H54 (cell line): Measurements from ENCODE around the gene RDH11.

Source experiments
- DNase-seq: peaks from one replicate; pipeline ENCODE4 v3.0.0; 2011; ENCODE audit warnings: low spot score, mixed read lengths; ENCODE audit not compliant: insufficient read length
- FAIRE-seq: peaks from 3 replicates; lab custom pipeline; 2011; peaks lifted over from hg19 to GRCh38; lab: Jason Lieb, UNC
- POLR2A ChIP-seq: IDR thresholded peaks from 2 replicates; pipeline ENCODE4 v1.6.1; 2011; ENCODE audit warnings: low read depth, mild to moderate bottlenecking, low read length

RDH11 gene

DNA sequence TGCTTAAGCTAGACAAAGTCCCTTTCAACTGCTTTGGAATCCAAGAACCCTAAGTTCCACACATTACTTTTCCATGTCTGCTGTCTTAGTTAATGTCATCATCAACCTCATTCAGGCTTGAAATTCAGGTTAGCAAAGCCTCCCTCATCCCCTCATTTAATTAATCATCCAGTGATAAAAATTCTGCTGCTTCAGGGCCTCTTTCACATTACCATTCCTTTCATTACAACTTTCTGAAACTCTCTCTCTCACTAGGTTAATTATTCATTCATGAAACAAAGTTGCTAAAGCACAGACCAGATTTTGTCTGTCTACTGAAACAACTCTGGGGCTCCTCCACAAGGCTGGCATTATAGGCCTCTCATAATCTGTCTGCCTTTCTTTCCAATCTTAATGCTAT is 11.7 kb downstream of the RDH11 start:
- FAIRE-seq (no peak), DNase-seq (no peak)
- no peak for TF ChIP-seq POLR2A

DNA sequence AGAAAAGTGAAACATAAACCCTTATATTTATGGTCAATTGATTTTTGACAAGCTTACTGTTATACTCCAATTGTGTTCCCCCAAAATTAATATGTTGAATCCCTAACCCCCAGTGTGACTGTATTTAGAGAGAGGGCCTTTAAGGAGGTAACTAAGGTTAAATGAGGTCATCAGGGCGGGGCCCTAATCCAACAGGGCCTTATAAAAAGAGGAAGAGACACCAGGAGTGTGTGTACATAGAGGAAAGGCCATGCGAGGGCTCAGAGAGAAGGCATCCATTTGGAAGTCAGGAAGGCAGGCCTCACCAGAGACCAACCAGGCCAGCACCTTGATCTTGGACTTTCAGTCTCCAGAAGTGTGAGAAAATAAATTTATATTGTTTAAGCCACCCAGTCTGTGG is 14.6 kb downstream of the RDH11 start:
- DNase-seq: no peak
- TF ChIP-seq POLR2A: no peak
- FAIRE-seq: no peak

DNA sequence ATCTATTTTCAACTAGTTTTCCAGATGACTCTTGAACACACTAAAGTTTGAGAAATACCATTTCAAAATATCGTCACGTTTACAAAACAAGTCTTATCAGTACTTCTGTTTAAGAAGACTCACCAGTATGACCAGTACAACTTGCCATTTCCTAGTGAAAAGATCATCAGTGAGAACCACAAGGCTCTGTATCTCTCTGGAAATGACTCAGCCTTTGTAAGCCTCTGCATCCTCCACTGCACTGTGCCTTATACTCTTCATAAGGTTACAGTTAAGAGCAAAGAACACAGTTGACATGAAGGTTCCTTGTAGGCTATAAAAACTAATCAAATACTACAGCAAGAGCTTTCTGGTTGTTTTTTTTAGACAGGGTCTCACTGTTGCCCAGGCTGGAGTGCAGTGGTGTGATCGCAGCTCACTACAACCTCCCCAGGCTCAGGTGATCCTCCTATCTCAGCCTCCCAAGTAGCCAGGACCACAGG is 15.4 kb downstream of the RDH11 start:
- FAIRE-seq: peak; percentile 92
- TF ChIP-seq POLR2A: no peak
- DNase-seq: peak; percentile 44

DNA sequence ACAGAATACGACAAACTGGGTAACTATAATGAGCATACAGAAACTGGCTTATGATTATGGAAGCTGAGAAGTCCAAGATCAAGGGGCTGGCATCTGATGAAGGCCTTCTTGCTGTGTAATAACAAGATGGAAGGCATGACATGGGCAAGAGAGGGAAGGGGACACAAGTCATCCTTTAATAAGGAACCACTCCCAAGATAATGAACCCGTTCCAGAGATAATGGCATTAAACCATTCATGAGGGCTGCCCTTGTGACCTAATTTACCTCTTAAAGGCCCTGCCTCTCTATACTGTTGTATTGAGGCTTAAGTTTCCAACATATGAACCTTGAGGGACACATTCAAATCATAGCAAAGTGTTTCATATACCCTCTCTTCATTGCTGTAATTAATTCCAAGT is 16.6 kb downstream of the RDH11 start:
- no peak for DNase-seq
- FAIRE-seq: no peak
- no peak for TF ChIP-seq POLR2A

DNA sequence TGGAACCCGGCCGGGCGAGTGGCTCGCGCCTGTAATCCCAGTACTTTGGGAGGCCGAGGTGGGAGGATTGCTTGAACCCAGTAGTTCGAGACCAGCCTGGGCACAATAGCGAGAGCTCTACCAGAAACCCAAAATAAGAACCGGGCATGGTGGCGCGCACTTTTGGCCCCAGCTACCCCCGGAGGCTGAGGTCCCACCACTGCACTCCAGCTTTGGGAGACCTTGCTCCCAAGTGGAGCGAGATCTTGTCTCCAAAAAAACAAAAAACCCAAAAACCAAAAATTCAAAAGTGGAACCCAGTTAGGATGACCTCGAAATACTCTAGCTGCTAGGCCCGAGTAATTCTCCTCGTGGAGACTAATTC is 20.4 kb downstream of the RDH11 start:
- DNase-seq: no peak
- no peak for TF ChIP-seq POLR2A
- no peak for FAIRE-seq

DNA sequence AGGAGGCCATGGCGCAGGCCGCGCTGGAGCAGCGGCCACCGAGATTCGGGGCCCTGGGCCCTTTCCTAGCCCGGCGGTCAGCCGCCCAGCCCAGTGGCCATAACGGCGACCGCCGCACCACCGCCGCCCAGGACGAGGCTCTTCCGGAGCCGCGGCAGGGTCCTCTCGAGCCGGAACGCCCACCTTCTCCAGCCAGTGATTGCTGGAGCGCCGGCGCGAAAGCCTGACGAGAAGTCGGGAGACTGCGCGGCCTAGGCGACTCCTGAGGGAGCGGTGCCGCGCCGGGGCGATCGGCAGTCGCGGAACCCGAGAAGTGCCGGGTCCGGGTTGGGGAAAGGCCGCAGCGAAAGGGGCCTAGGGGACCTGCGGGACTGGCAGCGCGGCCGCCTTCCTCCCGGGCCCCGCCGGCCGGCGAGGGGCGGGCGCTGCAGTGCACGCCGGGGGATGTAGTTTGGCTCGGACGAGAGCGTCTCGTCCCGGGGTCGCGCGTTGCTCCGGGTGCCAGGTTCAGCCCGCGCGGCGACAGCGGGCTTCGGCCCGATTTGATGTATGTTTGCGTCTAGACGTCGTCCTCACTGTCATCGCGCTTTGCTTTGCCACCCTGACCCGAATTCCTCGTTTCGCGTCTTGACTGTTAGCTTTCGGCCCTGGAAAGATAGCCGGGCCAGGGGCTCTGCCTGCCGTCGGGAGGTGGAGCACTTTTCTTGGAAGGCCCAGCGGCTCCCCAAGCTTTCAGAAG is 20.9 kb downstream of the RDH11 start, which contains the start of gene VTI1B:
Gene VTI1B (minus strand): TSS at position 153 of the 739 bp plus-strand sequence. CDS start 143 bp downstream, at position 10.
- TF ChIP-seq POLR2A: peak; percentile 36
- FAIRE-seq: no peak

DNA sequence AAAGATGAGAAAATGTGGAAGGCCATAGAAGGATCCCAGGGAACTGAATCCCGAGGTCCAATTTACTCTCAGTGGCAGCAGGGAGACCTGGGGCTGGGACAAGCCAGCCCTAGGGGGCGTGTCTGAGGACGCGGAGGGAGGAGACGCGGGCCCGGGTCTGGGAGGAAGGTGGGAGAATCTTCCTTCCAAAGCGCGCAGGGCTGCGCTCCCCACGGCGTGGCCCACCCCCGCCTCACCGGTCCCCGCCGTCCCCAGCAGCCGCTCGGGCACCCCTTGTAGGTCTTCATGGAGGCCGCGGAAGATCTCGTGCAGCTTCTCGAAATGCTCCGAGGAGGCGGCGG is 21.5 kb downstream of the RDH11 start:
- peak; percentile 30; the same call in 1 of the 2 replicates for TF ChIP-seq POLR2A
- FAIRE-seq: no peak
- peak; percentile 42 for DNase-seq

More for the DNA sequence above, 20.9 kb downstream of the RDH11 start, which contains the start of gene VTI1B:
- peak; percentile 47 for DNase-seq

DNA sequence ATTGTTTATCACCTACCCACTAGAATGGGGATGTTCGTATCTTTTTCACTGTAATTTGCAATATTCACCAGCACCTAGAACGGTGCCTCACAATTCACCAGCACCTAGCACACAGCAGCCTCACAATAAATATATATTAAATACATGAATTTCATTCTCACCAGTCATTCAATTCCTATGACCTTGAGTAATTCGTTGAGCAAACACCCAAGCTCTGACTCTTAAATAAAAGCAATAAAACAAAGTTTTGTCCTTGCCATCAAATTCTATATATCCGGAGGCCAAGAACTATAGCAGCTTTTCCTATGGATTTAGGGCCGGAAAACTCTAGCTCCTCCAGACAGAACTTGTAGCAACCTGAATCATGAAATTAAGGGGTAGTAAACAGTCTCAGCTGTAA is 22.1 kb downstream of the RDH11 start:
- no peak for TF ChIP-seq POLR2A
- DNase-seq (no peak), FAIRE-seq (no peak)

DNA sequence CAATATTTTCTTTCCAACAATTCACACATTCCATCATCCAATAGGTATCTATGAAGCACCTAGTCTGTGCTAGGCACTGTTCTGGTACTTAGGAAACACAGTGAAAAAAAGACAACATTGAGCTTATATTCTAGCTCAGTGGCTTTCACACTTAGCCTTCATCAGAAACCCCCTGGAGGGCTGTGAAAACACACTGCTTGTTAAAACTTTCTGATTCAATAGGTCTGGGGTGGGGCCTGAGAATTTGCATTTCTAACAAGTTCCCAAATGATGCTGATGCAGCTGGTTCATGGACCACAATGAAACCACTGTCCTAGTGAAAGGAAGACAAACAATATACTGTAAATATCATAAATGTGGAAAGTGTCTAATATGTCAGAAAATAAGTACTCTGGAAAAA is 27.0 kb downstream of the RDH11 start:
- FAIRE-seq: no peak

DNA sequence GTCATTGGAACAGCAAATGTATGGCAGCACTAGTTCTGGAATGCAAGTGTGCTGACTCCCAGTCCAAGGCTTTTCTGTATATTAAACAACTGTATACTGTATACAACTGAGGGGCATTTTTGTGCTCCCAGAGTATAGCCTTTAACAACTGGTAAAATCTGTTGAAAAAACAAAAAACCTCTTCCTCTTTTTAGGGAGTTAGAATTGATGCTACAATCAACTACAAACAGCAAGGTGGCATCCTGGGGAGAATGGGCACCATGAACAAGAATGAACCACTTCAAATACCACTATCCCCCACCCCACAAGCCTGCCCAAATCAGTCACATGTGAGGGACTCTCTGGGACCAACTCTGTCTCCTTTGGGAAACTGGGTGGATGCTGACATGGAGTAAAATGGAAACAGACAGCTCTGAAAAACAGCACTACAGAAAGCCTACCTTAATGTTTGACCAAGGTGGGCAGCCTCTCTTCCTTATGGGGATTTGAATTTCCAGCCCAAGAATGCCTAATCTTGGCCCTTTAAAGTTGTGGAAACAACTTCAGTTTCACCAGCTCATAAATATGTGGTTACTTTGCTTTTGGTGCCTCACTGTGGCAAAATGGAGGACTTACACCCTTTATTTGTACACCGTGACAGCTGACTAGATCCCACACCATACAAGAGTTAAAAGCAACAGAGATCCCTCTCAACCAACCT is 28.7 kb downstream of the RDH11 start:
- FAIRE-seq (peak; percentile 78), DNase-seq (peak; percentile 16)
- no peak for TF ChIP-seq POLR2A

More for the DNA sequence above, 27.0 kb downstream of the RDH11 start:
- DNase-seq: no peak
- no peak for TF ChIP-seq POLR2A

DNA sequence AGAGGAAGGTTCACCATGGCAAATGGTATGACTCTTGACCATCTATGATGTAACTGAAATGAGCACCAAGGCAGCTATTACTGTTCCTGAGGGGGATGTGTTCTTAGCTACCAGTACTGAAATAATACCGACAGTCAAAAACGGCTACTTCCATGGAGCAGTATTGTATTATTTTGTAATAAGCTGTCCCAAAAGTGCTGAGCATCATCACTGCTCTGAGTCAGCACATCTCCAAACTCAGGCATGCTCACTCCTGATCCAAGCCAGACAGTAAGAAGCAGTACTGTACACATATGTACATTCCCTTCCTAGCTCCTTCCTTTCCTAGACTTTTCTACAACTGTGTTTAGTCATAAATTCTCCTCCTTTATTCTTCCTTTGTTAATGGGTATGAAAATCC is 29.7 kb downstream of the RDH11 start:
- DNase-seq: no peak
- FAIRE-seq: no peak

DNA sequence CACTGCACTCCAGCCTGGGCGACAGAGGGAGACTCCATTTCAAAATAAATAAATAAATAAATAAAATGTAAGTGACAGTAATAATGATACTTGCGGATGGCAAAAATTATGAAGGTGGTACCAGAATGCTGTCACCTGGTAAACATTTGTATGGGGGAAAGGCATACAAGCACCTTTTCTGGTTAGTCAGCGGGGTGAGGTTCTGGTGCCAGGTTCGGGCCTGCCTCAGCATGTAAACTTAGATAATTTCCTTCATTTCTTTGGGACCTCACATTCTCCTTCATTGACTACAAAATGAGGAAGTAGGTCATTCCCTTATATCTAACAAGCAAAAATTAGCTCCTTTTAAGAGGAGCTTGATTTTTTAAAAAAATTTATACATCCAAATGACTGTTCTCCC is 31.9 kb downstream of the RDH11 start:
- no peak for TF ChIP-seq POLR2A
- FAIRE-seq (no peak), DNase-seq (no peak)

More for the DNA sequence above, 29.7 kb downstream of the RDH11 start:
- TF ChIP-seq POLR2A: no peak

DNA sequence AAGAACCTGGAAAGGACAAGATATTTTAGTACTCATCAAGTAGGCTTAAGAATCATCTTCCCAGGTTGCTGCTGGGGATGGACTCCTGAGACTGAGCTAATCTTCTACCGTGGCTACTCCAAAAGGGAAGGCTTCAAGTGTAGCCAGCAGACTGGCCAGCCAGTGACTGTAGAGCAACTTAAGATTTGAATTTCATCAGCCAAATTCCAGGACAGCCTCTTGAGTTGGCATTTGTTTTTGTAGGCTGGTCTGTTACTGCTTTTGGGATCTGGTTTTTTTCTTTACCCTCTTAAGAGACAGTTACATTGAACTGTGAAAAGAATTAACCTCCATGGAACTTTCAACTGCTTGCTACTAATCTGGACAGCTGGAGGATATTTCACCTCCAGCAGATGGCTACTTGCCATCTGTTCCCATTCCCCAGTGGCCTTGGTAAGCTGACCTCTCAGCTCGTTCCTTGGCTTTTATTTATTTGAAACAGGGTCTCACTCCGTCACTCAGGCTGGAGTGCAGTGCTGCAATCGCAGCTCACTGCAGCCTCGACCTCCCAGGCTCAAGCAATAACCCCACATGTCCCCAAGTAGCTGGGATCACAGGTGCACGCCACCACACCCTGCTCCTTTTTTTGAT is 41.8 kb downstream of the RDH11 start:
- TF ChIP-seq POLR2A: no peak
- FAIRE-seq (no peak), DNase-seq (no peak)

DNA sequence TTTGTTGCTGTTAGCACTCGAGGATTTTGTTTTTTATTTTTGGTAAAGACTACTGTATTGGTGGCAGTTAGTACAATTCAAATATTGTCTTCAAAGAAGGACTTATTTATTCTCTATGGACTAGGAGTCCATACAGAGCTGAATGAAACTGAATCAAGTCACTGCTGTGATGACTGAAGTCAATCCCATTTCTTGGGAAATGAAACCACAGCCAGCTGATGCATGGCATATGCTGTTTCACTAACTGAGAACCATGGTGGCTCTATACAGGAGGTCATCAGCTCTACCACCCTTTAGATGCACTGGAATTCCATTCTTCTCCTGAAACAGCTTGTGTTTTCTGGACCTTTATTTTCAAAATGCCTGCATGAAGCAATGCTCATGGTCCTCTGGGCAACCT is 43.4 kb downstream of the RDH11 start:
- DNase-seq: no peak
- TF ChIP-seq POLR2A: no peak
- no peak for FAIRE-seq

DNA sequence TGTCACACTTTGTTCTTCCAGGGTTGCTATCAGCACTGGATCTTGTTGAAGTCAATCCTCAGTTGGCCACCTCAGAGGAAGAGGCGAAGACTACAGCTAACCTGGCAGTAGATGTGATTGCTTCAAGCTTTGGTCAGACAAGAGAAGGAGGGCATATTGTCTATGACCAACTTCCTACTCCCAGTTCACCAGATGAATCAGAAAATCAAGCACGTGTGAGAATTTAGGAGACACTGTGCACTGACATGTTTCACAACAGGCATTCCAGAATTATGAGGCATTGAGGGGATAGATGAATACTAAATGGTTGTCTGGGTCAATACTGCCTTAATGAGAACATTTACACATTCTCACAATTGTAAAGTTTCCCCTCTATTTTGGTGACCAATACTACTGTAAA is 44.9 kb downstream of the RDH11 start:
- no peak for TF ChIP-seq POLR2A
- DNase-seq: no peak
- no peak for FAIRE-seq
